ENCODE data around the gene PSME2. TPM values are rescaled to one million over a fixed set of nuclear protein-coding genes. Genes with fewer than 3 reads are reported as not detected.

The PSME2 gene
- polyA plus RNA-seq, 1 donor from 2014 or later = 73.3 TPM

GRCh38 chr14:24103451-24103850 is 43.0 kb downstream of the PSME2 start:
- H3F3A ChIP-seq (ENCODE audit: insufficient read depth, low read length, poor library complexity, severe bottlenecking) = no peaks in the 10 kb centered on the region
- H3K27me3 ChIP-seq (ENCODE audit: insufficient read depth, low read depth, low read length) = no peaks in the 10 kb centered on the region
- no peak overlapping the region for H3K27ac ChIP-seq (ENCODE audit: low read length)
- H3K9me3 ChIP-seq (ENCODE audit: low read length) = no peaks in the 10 kb centered on the region
- no peak overlapping the region for H3K9ac ChIP-seq (ENCODE audit: low read length)
- H3K4me2 ChIP-seq (ENCODE audit: low read length) = no peak overlapping the region
- no peaks in the 10 kb centered on the region for H3K79me2 ChIP-seq (replicated peaks; ENCODE audit: insufficient read depth, low read length)
- H3K9me2 ChIP-seq (ENCODE audit: insufficient read depth, low read length) = no peaks in the 10 kb centered on the region
- no peak overlapping the region for H2AFZ ChIP-seq (ENCODE audit: low read depth, low read length)
- no peak overlapping the region for H3K4me3 ChIP-seq (ENCODE audit: low read length)
- no peaks in the 10 kb centered on the region for H4K20me1 ChIP-seq (ENCODE audit: insufficient read depth)
- TF ChIP-seq MXI1 (conservative IDR thresholded peaks at IDR 0.05; ENCODE audit: poor library complexity, severe bottlenecking) (no peak), TAF1 (IDR thresholded peaks at IDR 0.05; ENCODE audit: low read depth) (no peak), RAD21 (conservative IDR thresholded peaks at IDR 0.05) (no peak), EZH2 (IDR thresholded peaks at IDR 0.05; ENCODE audit: borderline replicate concordance, insufficient read depth, low read length, poor library complexity, severe bottlenecking) (no peak), REST (IDR thresholded peaks at IDR 0.05; ENCODE audit: borderline replicate concordance) (no peak), SMC3 (conservative IDR thresholded peaks at IDR 0.05; ENCODE audit: poor library complexity) (no peak), POLR2AphosphoS5 (IDR thresholded peaks at IDR 0.05) (no peak), EP300 (conservative IDR thresholded peaks at IDR 0.05; ENCODE audit: poor library complexity, severe bottlenecking) (no peak), CTCF (IDR thresholded peaks at IDR 0.05; ENCODE audit: poor library complexity, severe bottlenecking) (no peak)
- H3K36me3 ChIP-seq (ENCODE audit: insufficient read depth, low read length) = no peaks in the 10 kb centered on the region

GRCh38 chr14:24102357-24103048 is 43.9 kb downstream of the PSME2 start:
- Histone ChIP-seq H2AFZ (ENCODE audit: low read depth, low read length) (no peak overlapping the region), H3K36me3 (ENCODE audit: insufficient read depth, low read length) (no peaks in the 10 kb centered on the region), H3K9me3 (ENCODE audit: low read length) (no peaks in the 10 kb centered on the region), H4K20me1 (ENCODE audit: insufficient read depth) (no peaks in the 10 kb centered on the region), H3K27me3 (ENCODE audit: insufficient read depth, low read depth, low read length) (no peaks in the 10 kb centered on the region), H3K9ac (ENCODE audit: low read length) (no peak overlapping the region), H3K4me2 (ENCODE audit: low read length) (no peak overlapping the region), H3F3A (ENCODE audit: insufficient read depth, low read length, poor library complexity, severe bottlenecking) (no peaks in the 10 kb centered on the region), H3K4me3 (ENCODE audit: low read length) (no peak overlapping the region), H3K27ac (ENCODE audit: low read length) (no peak overlapping the region), H3K79me2 (replicated peaks; ENCODE audit: insufficient read depth, low read length) (no peaks in the 10 kb centered on the region), H3K9me2 (ENCODE audit: insufficient read depth, low read length) (no peaks in the 10 kb centered on the region)
- TF ChIP-seq RAD21 (conservative IDR thresholded peaks at IDR 0.05) (no peak), MXI1 (conservative IDR thresholded peaks at IDR 0.05; ENCODE audit: poor library complexity, severe bottlenecking) (no peak), EZH2 (IDR thresholded peaks at IDR 0.05; ENCODE audit: borderline replicate concordance, insufficient read depth, low read length, poor library complexity, severe bottlenecking) (no peak), CTCF (IDR thresholded peaks at IDR 0.05; ENCODE audit: poor library complexity, severe bottlenecking) (no peak), REST (IDR thresholded peaks at IDR 0.05; ENCODE audit: borderline replicate concordance) (no peak), POLR2AphosphoS5 (IDR thresholded peaks at IDR 0.05) (no peak), EP300 (conservative IDR thresholded peaks at IDR 0.05; ENCODE audit: poor library complexity, severe bottlenecking) (no peak), TAF1 (IDR thresholded peaks at IDR 0.05; ENCODE audit: low read depth) (no peak), SMC3 (conservative IDR thresholded peaks at IDR 0.05; ENCODE audit: poor library complexity) (no peak)

Data from neural cell (in vitro differentiated cells).